A673 (cell line): ENCODE data around the gene C2. TPM values are rescaled to one million over a fixed set of nuclear protein-coding genes. Genes with fewer than 3 reads are reported as not detected.

Experiments used
- BruUV-seq: library from RNA; stranded (reverse); fragments of 400-500 nt; replicated peaks from 2 replicates; lab custom pipeline; 2021; lab: Mats Ljungman, UMichigan
- CTCF ChIA-PET: fragments of 300-600 bp; sonication (Branson Sonifier 250); formaldehyde crosslinking; loops from one replicate; lab custom pipeline; 2022; ENCODE audit warnings: antibody characterized with exemption; lab: Charles Lee
- POLR2A ChIA-PET: fragments of 300-600 bp; sonication (Branson Sonifier 250); formaldehyde crosslinking; loops from one replicate; lab custom pipeline; 2022; ENCODE audit warnings: antibody characterized with exemption; ENCODE audit not compliant: low non-redundant PET; lab: Charles Lee
- DNase-seq: peaks from one replicate; pipeline ENCODE4 v3.0.0-alpha.2; 2015; ENCODE audit warnings: low spot score
- H3K27ac ChIP-seq: fragments of 200-600 bp; sonication (generic); 2 replicates; pipeline ENCODE4 v1.5.1; 2016; ENCODE audit warnings: mixed run types, low read depth, mild to moderate bottlenecking, mixed read lengths, antibody characterized with exemption, low read length; ENCODE audit not compliant: poor library complexity, severe bottlenecking
- H3K27me3 ChIP-seq: fragments of 200-600 bp; sonication (generic); replicated peaks from 2 replicates; pipeline ENCODE4 v1.6.1; 2017; ENCODE audit warnings: mixed run types, low read depth, mild to moderate bottlenecking, mixed read lengths, antibody characterized with exemption, low read length; ENCODE audit not compliant: insufficient read depth, poor library complexity
- H3K36me3 ChIP-seq: fragments of 200-600 bp; sonication (generic); 2 replicates; pipeline ENCODE4 v1.6.1; 2016; ENCODE audit warnings: mixed run types, mild to moderate bottlenecking, mixed read lengths, antibody characterized with exemption, low read length; ENCODE audit not compliant: insufficient read depth, poor library complexity, severe bottlenecking
- H3K4me1 ChIP-seq: fragments of 200-600 bp; sonication (generic); 2 replicates; pipeline ENCODE4 v1.6.1; 2017; ENCODE audit warnings: mixed run types, mild to moderate bottlenecking, mixed read lengths, antibody characterized with exemption, low read length; ENCODE audit not compliant: insufficient read depth, poor library complexity, severe bottlenecking
- H3K4me3 ChIP-seq: fragments of 200-600 bp; sonication (generic); 2 replicates; pipeline ENCODE4 v1.5.1; 2016; ENCODE audit warnings: low read depth, mixed run types, mild to moderate bottlenecking, mixed read lengths, low read length; ENCODE audit not compliant: poor library complexity, severe bottlenecking
- H3K9me3 ChIP-seq: fragments of 200-600 bp; sonication (generic); 2 replicates; pipeline ENCODE4 v1.6.1; 2016; ENCODE audit warnings: mixed run types, low read depth, mild to moderate bottlenecking, mixed read lengths, antibody characterized with exemption, low read length; ENCODE audit not compliant: poor library complexity, severe bottlenecking
- EZH2 ChIP-seq: fragments of 200-600 bp; sonication (generic); IDR thresholded peaks from 2 replicates; pipeline ENCODE4 v1.6.1; 2017; ENCODE audit warnings: borderline replicate concordance, low read depth, mild to moderate bottlenecking, mixed read lengths, antibody characterized with exemption, low read length; ENCODE audit not compliant: poor library complexity, severe bottlenecking
- intact Hi-C: fragments of 100-400 bp; cut with micrococcal nuclease; formaldehyde crosslinking; loops from one replicate; pipeline ENCODE4 v1.10.0; 2022; ENCODE audit not compliant: unreplicated experiment
- total RNA-seq: library from RNA; stranded (reverse); gene quantifications from 2 replicates; pipeline ENCODE4 v1.2.3, GENCODE V29; 2021
- TF ChIP-seq, protein P1 (sequence below): fragments of 300-800, 200-600 bp; sonication (generic); conservative IDR thresholded peaks from 2 replicates; pipeline ENCODE4 v1.5.1; 2017; ENCODE audit warnings: low read depth, mild to moderate bottlenecking, antibody characterized with exemption, low read length, moderate library complexity, mixed read lengths

The C2 gene
- total RNA-seq, 1 experiment from 2014 or later, result 0.56 TPM

DNA sequence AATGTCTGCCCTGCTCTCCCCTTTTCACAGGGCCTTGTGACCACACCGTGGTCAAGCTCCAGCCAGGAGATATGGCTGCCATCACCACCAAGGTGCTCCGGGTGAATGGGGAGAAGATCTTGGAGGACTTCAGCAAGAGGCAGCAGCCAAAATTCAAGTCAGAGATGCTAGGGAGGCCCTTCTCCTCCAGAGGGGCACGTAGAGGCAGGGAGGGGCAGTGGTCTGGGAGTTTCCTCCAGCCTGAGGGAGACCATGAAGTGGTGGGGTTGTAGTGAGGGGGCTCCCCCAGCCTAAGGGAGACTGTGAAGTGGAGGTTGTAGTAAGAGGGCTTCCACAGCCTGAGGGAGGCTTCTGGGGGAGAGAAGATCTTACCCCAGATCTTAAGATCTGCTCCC lies 40.4 kb downstream of the C2 start:
- intact Hi-C loops, result no loop called here
- no peak overlapping the region for H3K27ac ChIP-seq
- H3K27me3 ChIP-seq, result no peaks in the 10 kb centered on the region
- no peak overlapping the region for H3K4me3 ChIP-seq
- BruUV-seq, result no TSS peak
- no peak for DNase-seq
- peaks cover 11% of the 10 kb centered on the region for H3K4me1 ChIP-seq
- TF ChIP-seq, protein P1, sequence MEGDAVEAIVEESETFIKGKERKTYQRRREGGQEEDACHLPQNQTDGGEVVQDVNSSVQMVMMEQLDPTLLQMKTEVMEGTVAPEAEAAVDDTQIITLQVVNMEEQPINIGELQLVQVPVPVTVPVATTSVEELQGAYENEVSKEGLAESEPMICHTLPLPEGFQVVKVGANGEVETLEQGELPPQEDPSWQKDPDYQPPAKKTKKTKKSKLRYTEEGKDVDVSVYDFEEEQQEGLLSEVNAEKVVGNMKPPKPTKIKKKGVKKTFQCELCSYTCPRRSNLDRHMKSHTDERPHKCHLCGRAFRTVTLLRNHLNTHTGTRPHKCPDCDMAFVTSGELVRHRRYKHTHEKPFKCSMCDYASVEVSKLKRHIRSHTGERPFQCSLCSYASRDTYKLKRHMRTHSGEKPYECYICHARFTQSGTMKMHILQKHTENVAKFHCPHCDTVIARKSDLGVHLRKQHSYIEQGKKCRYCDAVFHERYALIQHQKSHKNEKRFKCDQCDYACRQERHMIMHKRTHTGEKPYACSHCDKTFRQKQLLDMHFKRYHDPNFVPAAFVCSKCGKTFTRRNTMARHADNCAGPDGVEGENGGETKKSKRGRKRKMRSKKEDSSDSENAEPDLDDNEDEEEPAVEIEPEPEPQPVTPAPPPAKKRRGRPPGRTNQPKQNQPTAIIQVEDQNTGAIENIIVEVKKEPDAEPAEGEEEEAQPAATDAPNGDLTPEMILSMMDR, result no peak
- no peak for TF ChIP-seq EZH2
- POLR2A ChIA-PET, result no interaction called here
- CTCF ChIA-PET, result no interaction called here
- no peaks in the 10 kb centered on the region for H3K9me3 ChIP-seq
- peaks cover 40% of the 10 kb centered on the region for H3K36me3 ChIP-seq

DNA sequence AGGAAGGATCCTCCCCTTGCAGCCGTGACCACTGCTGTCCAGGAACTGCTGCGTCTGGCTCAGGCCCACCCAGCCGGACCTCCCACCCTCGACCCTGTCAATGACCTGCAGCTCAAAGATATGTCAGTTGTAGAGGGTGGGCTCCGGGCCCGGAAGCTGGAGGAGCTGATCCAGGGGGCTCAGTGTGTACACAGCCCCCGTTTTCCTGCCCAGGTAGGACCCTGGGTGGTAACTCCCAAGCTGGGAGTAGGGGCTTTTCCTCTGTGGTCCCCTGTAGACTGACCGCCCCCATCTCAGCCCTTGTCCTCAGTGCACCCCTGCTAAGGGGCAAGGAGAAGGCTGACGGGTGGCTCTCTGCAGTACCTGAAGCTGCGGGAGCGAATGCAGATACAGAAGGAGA lies 40.8 kb downstream of the C2 start:
- no peaks in the 10 kb centered on the region for H3K27me3 ChIP-seq
- H3K9me3 ChIP-seq, result no peaks in the 10 kb centered on the region
- H3K27ac ChIP-seq, result no peak overlapping the region
- CTCF ChIA-PET, result no interaction called here
- peaks cover 40% of the 10 kb centered on the region for H3K36me3 ChIP-seq
- POLR2A ChIA-PET, result no interaction called here
- peaks cover 15% of the 10 kb centered on the region for H3K4me1 ChIP-seq
- H3K4me3 ChIP-seq, result no peak overlapping the region
- intact Hi-C loops, result no loop called here
- no peak for TF ChIP-seq EZH2
- TF ChIP-seq, protein P1, result no peak
- no peak for DNase-seq
- BruUV-seq, result no TSS peak

DNA sequence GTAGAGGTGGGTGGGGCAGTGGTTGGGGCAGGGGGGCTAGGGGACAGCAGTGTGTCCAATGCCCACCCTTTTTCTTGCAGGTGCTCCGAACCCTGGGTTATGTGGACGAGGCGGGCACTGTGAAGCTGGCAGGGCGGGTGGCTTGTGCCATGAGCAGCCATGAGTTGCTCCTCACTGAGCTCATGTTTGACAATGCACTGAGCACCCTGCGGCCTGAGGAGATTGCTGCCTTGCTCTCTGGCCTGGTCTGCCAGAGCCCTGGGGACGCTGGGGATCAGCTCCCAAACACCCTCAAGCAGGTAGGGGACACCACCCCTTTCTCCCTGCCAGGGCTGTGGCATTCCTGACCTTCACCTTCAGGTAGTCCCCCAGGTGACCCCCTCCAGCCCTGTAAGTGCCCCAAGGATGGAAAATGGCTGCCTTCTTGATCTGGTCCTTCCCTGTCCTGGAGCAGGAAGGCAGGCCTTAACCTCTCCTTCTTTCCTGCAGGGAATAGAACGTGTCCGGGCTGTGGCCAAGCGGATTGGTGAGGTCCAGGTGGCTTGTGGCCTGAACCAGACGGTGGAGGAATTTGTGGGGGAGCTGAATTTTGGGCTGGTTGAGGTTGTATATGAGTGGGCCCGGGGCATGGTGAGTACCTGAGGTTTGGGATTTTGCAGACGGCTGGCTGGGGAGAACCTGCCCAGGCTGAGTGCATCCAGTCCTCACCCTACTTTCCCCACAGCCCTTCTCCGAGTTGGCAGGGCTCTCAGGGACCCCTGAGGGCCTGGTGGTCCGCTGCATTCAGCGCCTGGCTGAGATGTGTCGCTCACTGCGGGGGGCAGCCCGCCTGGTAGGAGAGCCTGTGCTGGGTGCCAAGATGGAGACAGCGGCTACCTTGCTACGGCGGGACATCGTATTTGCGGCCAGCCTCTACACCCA lies 41.5 kb downstream of the C2 start:
- ChIA-PET CTCF (no interaction called here), POLR2A (interaction anchor here (0.6 kb wide), 1 partner anchor 329 kb away, joined by 3 read pairs; no protein-coding TSS in a partner anchor)
- Histone ChIP-seq H3K4me3 (no peak overlapping the region), H3K27ac (no peak overlapping the region), H3K9me3 (no peaks in the 10 kb centered on the region), H3K36me3 (peaks cover 40% of the 10 kb centered on the region), H3K4me1 (peaks cover 19% of the 10 kb centered on the region), H3K27me3 (no peaks in the 10 kb centered on the region)
- TF ChIP-seq, protein P1, result no peak
- no peak for TF ChIP-seq EZH2
- DNase-seq, result no peak
- intact Hi-C loops, result no loop called here
- no TSS peak for BruUV-seq
